ENCODE results near the gene AIRE. TPM values are rescaled to one million over a fixed set of nuclear protein-coding genes. Genes with fewer than 3 reads are reported as not detected.

AIRE gene
- total RNA-seq, 1 experiment from 2014 or later = 0.17 TPM

GRCh38 chr21:44333509-44334328, 48.0 kb downstream of the AIRE start:
- Histone ChIP-seq H2BK120ac (ENCODE audit: low read depth, low read length, poor library complexity, severe bottlenecking) (no peak overlapping the region), H3K9ac (ENCODE audit: extremely low read depth, insufficient read length, low read length) (no peak overlapping the region), H3K4me2 (ENCODE audit: insufficient read depth, insufficient read length, low read length) (no peak overlapping the region), H4K8ac (replicated peaks; ENCODE audit: insufficient read length, low read depth, low read length) (no peak overlapping the region), H3K79me1 (ENCODE audit: insufficient read depth, low read depth, low read length, poor library complexity, severe bottlenecking) (no peaks in the 10 kb centered on the region), H3K18ac (ENCODE audit: insufficient read length, low read depth, low read length) (no peak overlapping the region), H3K4ac (ENCODE audit: low read depth, low read length) (no peak overlapping the region), H3K27ac (ENCODE audit: insufficient read length, low read depth, low read length) (no peak overlapping the region), H3K14ac (ENCODE audit: insufficient read depth, low read length) (no peak overlapping the region), H4K5ac (ENCODE audit: insufficient read length, low read depth, low read length) (no peak overlapping the region), H4K91ac (ENCODE audit: insufficient read length, low read depth, low read length) (no peak overlapping the region), H3K79me2 (ENCODE audit: insufficient read depth, low read length) (no peaks in the 10 kb centered on the region), H2BK15ac (ENCODE audit: low read depth, low read length) (no peak overlapping the region), H2AFZ (ENCODE audit: low read length) (no peak overlapping the region), H3K23ac (ENCODE audit: insufficient read length, low read depth, low read length) (no peak overlapping the region), H3K23me2 (ENCODE audit: insufficient read length, low read depth, low read length, poor library complexity, severe bottlenecking) (no peaks in the 10 kb centered on the region), H3K9me3 (ENCODE audit: control insufficient read depth, low read depth, low read length) (no peaks in the 10 kb centered on the region), H2AK5ac (ENCODE audit: insufficient read length, low read length) (no peak overlapping the region), H2BK20ac (ENCODE audit: low read depth, low read length, poor library complexity, severe bottlenecking) (no peak overlapping the region), H3K27me3 (ENCODE audit: insufficient read depth, low read length) (no peaks in the 10 kb centered on the region), H2BK5ac (ENCODE audit: insufficient read length, low read length) (no peak overlapping the region), H2BK12ac (ENCODE audit: insufficient read length, low read depth, low read length) (no peak overlapping the region), H3K4me1 (ENCODE audit: insufficient read depth, low read length) (no peaks in the 10 kb centered on the region), H4K20me1 (ENCODE audit: control insufficient read depth, insufficient read depth, insufficient read length) (no peaks in the 10 kb centered on the region), H3K56ac (ENCODE audit: insufficient read length, low read depth, low read length) (no peak overlapping the region), H3T11ph (ENCODE audit: low read length) (no peak overlapping the region)
- no peak for DNase-seq
- peaks cover 0 to 8% (median 0%) of the 10 kb centered on the region in 3 experiments; a peak in 2 of 7 replicates for H3K36me3 Mint-ChIP-seq (ENCODE audit: insufficient read depth in 1 of 3, low read depth in 3 of 3)
- no peak for TF ChIP-seq CTCF (conservative IDR thresholded peaks at IDR 0.05)
- H3K4me1 Mint-ChIP-seq = peaks cover 7 to 12% of the 10 kb centered on the region in 2 experiments
- no peak overlapping the region for H3K4me3 Mint-ChIP-seq
- no peak overlapping the region for H3K27ac Mint-ChIP-seq
- WGBS (ENCODE audit: extremely low coverage, insufficient read length, low lambda C conversion rate) = no CpG with 5 or more reads among the region's 45 CpGs
- H3K27me3 Mint-ChIP-seq (ENCODE audit: low read depth) = no peaks in the 10 kb centered on the region
- H3K9me3 Mint-ChIP-seq = no peaks in the 10 kb centered on the region
